ENCODE measurements around the gene DRAP1.
A peak's percentile ranks its signal among the peaks of the same experiment; 100 is the strongest.
"Not testable (repeated sequence)": the region's sequence is repeated elsewhere in the genome, so short reads cannot be mapped to it uniquely, and the experiment has no call there.

DRAP1 gene

DNA sequence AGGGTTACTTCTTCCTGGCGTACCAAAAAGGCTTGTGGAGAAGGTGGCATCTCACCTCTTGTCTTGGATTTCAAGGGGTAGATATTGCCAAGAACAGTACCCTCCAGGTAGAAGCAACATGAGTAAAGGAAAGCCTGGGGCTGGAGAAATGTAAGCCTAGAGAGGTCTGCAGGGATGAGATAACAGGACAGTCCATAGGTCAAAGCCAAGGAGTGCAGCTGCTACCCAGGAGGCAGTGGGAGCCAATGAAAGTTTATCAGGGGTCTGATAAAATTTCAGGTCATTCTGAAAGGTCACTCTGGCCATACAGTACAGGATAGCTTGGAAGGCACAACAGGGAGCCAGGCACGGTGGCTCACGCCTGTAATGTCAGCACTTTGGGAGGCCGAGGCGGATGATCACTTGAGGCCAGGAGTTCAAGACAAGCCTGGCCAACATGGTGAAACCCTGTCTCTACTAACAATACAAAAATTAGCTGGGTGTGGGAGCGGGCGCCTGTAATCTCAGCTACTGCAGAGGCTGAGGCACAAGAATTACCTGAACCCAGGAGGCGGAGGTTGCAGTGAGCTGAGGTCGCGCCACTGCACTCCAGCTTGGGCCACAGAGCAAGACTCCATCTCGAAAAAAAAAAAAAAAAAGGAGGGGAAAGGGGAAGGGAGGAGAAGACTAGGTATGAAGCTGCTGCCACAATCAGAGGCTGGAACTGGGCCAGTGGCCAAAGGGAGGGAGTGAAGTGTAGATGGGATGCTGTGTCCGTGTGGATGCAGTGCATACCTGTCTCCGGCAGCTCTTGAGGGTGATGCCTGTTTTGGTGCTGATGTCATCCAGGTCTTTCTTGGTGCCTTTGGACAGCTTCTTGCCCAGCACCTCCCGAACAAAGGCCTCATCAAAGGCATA, 32.2 kb upstream of the DRAP1 start:
- peak in 1 of 3 experiments; percentile 44 for DNase-seq

DNA sequence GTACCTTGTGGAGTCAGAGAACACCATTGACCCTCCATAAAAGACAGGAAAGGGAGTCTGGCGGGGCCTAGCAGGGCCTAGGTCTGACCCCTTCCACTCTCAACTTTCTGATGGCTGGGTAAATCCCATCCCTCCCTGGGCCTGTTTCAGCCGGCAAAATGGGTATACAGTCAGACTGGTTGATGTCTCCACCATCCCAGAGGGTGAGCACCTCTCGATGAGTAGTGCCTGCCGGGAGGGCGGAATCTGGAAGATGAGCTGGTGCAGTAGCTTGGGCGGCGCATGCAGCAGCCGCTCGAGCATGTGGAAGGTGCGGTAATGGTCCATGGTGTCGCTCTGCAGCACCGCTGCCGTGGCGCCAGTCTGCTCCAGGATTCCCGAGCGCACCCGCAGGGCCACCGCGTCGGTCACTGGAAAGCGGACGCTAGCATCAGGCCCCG, 31.5 kb upstream of the DRAP1 start:
- DNase-seq, result no peak

DNA sequence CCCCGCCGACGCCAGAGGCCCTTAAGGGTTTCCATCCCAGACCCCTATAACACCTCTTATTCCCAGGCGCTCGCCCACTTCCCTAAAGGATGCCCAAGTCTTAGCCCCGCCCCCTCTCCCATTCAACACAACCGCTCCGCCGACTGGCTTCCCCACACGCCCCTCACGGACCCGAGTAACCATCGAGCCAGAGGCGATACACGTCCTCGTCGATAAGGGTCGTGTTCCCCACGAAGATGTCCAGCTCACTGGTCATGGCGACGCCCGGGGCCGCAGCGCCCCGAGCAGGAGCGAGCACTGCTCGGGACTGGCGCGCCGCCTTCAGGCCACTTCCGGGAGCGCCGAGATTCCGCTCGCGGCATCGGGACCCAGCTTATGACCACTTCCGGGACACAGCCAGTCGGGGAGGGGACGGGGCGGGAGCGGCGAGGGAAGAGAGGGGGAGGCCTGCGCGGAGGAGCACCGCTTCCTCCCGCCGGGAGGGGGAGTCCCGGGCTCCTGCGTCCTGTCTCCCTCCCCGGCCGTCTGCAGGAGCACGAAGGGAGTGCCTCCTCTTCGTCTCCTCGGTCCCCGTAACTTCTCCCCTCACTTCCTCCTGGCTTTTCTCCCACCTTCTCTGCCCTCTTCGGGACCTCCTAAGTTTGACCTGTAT, 30.9 kb upstream of the DRAP1 start, which contains the start of gene FIBP:
Gene FIBP, minus strand, starts transcription at position 309 of the 652 bp plus-strand sequence. Its CDS starts 53 bp downstream, at position 256.
- DNase-seq, result peak; percentile 94 to 98 (median 97)

DNA sequence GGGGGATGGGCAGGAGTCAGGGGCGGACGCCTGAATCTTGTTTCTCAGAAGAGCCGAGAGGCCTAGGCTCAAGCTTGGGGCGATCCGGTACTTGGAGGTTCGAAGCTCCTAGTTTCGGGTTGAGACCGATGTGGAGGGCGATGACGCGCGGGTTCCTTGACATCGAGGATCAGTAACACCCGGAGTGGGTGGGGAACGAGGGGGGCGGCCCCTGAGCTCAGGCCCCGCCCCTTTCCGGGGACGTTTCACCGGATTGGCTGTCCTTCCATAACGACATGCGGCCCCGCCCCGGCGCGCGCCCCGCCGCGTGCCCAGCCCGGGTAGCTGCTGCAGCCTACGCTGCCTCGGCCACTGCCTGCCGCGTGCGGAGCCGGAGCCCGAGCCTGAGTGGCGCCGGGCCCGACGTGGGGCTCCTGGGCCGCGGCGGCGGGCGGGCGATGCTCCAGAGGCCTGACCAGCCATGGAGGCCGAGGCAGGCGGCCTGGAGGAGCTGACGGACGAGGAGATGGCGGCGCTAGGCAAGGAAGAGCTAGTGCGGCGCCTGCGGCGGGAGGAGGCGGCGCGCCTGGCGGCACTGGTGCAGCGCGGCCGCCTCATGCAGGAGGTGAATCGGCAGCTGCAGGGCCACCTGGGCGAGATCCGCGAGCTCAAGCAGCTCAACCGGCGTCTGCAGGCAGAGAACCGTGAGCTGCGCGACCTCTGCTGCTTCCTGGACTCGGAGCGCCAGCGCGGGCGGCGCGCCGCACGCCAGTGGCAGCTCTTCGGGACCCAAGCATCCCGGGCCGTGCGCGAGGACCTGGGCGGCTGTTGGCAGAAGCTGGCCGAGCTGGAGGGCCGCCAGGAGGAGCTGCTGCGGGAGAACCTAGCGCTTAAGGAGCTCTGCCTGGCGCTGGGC, 28.7 kb upstream of the DRAP1 start, which contains the start of gene CCDC85B:
Gene CCDC85B, plus strand, starts transcription at position 350 of the 895 bp plus-strand sequence. Its CDS starts 111 bp downstream, at position 461.
- peak; percentile 97 to 99 (median 98) for DNase-seq

DNA sequence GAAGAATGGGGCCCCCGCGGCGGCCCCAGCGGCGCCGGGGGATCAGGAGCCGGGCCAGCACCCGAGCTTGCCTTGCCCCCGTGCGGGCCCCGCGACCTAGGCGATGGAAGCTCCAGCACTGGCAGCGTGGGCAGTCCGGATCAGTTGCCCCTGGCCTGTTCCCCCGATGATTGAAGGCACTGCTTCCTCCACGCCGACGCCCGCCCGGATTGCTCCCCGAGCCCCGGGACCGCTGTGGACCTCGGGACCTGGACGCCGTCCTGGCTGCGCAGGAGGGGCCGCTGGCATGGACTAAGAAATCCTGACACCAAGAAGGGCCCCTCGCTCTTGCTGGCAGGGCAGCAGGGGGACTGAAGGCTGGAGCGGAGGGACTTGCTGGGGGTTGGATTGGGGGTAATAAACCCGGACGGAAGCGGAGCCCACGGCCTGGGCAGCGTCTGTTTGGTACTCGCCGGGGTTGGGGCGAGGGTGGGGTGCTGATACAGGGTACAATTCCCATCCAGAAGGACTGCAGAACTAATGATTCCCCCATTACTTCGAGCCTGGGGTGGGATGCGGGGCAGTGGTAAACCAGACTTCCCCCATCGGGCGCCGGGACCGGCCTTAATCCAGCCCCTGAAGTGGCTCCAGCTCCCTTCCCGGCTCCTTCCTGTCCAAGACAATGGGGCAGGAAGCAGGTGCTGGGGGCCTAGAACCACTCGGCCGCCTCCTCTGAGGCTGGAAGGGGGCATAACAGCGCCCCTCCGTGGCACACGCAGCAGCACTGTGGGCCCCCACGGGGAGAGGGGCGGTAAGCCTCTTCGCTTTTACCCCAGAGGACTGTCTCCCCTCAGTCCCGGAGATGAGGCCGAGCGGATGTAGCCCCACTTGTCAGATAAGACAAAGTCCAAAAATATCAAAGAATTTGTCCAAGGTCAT, 27.7 kb upstream of the DRAP1 start:
- DNase-seq, result peak in 1 of 3 experiments; percentile 30

DNA sequence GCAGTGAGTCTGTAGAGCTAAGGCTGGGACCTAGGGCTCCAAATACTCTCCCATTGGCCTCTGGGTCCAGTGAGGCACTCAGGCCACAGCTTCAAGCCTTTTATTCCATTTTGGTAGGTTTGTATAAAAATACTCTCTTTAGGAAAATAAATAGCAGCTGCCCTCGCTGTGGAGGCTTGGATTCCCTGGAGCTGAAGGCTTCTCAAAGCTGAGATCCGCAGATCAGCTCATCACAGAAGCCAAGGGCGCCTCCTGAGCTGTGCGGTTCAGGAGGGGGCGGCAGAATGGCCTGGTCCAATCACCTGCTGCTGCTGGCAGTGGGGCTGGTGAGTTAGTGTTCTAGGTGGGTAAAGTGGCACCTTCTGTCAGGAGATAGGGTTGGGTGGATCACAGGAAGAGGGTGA, 27.1 kb upstream of the DRAP1 start:
- not testable (repeated sequence) for DNase-seq

DNA sequence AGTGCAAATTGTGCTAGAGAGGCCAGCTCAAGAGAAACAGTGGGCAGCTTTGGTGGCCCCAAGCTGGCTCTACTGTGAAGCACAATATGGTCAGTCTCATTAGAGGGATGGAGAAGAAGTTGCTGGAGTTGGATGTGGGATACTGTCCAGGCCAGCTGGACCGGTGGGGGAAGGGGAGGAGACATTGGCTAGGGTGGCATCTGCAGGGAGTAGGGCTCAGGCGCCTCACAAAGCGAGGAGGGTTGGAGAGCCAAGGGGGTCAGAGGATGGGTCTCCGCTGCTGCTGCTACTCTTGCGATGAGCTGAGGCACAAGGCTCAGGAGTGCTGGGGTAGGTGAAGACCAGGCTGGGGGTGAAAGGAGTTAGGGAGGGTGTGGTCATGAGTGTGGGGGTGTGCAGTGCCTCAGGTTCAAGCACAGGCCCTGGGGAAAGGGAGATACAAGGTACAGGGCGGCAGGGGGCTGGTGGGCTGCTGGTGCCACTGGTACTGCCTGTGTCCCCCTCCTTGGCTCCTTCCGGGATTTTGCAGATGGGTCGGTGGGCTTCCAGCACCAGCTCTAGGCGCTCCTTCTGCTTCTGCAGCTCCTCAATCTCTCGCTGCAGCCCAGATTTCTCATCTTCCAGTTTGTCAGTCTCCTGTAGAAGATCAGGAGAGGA, 26.4 kb upstream of the DRAP1 start:
- DNase-seq, result no peak

DNA sequence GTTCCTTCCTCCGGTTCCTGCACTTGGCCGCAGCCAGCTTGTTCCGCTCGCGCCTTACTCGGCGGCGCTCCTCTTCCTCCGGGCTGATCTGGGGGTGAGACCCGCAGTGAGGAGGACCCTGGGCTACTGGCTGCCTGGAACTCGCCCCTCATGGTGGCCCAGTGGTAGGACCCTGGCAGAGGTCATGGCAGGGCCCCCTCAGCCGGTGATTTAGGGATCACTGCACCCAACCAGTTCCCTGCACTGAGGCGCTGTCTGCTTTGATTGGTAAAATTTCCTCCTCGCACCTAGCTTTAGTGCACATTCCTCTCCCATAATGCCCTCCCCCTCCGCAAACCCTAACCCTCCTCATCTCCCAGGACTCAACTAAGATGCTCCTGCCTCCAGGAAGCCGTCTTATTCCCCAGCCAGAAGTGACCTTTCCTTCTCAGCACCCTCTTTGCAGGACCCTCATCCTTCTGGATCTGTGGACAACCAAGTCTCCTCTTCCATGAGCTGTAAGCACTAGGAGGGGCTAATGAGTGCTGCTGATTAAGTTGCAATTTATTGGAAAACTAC, 25.1 kb upstream of the DRAP1 start:
- no peak for DNase-seq

DNA sequence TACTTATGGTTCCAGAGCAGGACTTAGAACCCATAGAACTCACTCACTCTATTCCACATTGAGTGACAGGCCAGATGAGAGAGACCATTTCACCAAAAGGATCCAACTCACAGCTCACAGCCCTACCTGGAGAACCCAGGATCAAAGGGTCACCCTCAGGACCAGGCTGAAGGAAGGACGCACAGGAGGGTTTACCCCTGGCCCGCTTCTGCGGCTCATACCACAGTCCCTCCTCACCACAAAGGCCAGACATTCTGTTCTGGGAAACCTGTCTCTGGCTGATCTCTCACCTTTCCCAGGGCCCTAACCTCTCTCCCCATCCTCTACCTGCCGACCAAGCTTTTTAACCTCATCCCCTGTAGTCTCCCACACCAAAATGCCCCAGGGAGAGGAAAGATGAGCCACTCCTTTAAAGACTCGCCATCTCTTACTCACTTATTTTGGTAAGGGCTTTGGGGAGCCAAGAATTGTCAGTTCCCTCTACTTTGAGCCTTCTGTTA, 23.7 kb upstream of the DRAP1 start:
- DNase-seq, result no peak

DNA sequence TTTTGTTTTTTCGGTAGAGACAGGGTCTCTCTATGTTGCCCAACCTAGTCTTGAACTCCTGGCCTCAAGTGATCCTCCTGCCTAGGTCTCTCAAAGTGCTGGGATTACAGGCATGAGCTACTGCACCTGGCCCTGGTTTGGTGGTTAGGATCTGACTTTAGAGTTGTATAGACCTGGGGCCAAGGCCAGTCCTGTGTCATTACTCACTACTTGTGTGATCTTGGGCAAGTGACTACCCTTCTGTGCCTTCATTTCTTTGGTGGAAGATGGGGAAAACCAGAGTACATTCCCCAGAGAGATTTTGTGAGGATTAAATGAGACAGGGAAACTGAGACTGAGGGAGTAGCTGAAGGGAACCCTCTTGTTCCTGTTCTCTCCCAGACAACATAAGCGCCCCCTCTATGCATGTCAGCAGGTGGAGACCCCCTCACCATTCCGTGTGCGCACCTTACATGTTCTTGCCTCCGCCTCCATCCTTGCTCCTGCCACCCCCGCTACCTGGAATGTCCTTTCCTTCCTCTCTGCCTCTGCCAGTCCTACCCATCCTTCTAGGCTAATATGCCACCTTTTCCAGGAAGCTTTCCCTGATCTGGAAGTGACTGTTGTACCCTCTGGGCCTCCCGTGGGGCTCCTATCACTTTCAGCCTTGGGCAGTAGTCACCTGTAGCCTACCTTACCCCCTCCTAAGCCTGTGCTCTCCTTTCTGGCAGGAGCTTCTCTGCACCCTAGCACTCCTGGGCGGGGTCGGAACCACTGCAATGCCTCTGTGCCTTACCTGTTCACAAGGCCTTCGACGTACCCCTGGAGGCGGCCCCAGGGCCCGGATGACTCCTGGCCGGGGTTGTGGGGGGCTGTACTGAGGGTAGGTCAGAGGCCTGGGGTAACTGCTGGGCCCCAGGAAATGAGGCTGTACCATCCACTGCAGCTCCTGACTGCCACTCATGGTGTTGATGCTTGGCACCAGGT, 22.9 kb upstream of the DRAP1 start:
- no peak for DNase-seq

DNA sequence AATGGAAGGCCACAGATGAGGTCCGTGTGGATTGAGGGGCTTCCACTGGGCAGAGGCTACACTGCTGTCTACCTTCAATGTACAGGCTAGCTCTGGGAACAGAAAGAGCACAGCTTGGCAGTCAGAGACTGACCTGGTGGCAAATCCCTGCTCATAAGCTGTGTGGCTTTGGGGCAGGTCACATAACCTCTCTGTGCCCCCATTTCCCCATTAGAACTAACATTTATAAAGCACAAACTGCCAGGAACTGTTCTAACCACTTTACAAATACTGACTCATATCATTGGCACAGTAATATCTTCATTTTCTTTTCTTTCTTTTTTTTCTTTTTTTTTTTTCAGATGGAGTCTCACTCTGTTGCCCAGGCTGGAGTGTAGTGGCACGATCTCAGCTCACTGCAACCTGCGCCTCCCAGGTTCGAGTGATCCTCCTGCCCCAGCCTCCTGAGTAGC, 22.2 kb upstream of the DRAP1 start:
- DNase-seq, result no peak

DNA sequence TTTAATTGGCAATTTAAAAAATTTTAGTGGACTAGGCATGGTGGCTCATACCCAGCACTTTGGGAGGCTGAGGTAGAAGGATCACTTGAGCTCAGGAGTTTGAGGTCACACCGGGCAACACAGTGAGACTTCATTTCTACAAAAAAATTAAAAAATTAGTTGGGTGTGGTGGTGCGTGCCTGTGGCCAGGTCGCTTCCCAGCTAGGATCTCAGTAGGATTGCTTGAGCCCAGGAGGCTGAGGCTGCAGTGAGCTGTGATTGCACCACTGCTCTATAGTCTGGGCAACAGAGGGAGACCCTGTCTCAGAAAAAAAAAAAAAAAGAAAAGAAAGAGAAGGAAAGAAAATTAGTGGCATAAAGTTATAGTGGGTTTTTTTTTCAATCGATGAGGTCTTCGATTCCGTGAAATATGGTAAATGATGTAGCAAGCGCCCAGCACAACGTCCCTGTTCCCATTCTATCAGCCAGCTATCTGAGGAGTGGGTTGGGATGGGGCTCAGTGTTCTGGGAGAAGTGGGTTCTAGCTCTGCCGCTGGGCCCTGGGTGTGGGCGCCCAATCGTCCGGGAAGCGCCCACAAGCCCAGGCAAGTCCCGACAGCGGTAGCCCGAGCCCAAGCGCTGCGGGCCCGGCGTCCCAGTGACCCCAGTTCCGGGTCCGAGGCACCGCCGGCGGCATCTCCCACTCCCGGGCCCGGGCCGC, 20.4 kb upstream of the DRAP1 start:
- no peak for DNase-seq

DNA sequence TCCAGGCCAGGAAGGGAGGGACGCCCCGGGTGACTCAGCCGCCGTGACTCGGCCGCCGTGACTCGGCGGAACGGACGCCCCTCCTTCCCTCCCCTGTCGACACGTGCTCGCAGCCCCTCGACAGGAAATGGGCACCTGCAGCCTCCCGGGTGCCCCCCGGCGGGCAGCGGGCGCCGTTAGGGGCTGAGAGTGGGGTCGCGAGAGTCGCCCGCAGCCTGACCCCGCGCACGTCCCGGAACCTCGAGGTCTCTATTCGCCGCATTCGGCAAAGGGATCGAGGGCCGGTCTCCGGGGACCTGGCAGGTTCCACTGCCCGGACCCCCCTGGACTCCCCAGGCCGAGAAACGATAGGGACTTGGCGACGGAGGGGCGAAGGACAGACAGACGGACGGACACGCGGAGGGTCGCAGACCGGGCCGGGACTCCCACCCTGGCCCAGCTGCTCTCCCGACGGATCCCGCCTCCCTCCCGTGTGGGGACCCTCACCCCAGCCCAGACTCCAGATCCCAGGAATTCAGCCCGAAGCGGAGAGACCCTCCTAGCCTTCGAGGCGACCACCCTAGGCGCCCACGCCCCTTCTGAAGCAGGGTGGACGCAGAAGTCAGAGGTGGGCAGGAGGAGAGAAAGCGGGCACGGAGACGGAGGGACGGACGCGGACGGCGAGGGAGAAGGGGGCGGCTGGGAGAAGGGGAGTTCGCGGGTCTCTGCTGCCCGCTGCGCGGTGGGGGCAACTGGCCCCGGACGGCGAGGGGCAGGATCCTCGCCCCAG, 19.7 kb upstream of the DRAP1 start:
- DNase-seq, result no peak

DNA sequence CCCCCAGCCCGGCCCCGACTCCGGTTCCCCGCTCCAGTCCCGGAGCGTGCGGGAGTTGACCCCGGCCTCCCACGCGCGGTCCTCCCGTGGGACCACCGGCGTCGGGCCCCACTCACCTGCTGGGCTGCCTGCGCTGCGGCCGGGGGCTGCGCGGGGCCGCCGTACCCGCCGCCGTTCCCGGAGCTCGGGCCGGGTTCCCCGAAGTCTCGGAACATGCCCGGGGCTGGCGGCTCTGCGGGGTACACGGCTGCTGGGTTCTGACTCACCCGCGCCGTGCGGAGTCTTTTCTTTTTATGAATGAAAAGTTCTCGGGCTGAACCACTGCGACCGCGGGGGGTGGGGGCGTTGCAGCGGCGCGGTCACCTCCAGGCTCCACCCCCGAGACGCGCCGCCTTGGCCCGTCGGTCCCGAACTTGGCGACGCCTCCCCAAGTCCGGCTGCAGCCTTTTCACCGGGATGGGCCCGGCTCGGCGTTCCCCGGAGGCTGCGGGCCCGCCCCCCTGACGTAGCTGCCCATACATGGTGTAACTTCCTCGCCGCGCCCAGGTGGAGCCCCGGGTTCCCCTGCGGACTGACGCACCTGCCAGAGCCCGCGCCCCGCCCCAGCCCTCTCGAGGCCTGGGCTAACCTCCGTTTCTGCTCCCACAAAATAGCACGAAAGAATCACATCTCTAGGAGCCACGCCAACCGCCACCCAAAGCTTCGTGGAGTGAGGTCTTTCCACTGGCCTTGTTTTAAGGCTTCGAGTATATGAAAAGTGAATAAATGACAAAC, 18.9 kb upstream of the DRAP1 start, which contains the start of gene FOSL1:
Gene FOSL1, minus strand, starts transcription at position 264 of the 774 bp plus-strand sequence. Its CDS starts 49 bp downstream, at position 215.
- DNase-seq, result peak; percentile 59 to 84 (median 83)

DNA sequence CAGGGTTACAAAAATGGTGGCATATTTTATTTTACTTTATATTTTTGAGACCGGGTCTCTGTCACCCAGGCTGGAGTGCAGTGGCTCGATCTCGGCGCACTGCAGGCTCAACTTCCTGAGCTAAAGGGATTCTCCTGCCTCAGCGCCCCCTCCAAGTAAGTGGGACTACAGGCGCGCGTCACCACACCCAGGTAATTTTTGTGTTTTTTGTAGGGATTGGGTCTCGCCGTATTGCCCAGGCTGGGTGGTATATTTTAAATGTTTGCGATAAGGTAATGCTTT, 18.4 kb upstream of the DRAP1 start:
- DNase-seq, result no peak

DNA sequence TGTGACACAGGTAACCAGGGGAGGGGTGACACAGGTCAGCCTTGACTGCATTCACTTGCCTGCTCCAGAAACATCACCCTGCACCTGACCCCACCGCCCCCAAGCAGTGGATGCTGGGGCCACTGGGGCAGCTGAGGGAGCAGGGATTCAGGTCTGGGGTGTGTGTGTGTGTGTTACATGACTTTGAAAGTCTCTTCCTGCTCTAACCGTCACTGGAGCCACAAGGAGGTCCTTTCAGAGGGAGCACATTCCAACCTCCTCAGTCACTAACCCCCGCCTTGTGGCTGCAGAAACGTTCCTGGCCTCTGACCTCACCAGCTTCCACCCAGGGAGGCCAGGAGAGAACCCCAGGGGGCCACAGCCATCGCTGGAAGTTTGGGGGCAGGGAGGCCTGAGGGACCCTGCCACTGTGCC, 16.2 kb upstream of the DRAP1 start:
- DNase-seq, result no peak

DNA sequence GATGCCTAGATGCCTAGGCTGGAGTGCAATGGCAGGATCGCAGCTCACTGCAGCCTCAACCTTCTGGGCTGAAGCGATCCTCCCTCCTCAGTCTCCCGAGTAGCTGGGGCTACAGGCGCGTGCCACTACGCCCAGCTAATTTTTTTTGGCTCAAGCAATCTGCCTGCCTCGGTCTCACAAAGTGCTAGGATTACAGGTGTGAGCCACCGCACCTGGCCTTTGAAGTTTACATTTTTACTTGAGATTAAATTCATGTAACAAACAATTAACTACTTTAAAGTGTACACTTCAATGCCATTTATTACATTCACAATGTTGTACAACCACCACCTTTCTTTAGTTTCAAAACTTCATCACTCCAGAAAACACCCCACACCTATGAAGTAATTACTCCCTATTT, 15.5 kb upstream of the DRAP1 start:
- peak in 1 of 3 experiments; percentile 46 for DNase-seq

Data from NCI-H1417 (cell line).